ENCODE measurements around the gene AMACR.

DNA sequence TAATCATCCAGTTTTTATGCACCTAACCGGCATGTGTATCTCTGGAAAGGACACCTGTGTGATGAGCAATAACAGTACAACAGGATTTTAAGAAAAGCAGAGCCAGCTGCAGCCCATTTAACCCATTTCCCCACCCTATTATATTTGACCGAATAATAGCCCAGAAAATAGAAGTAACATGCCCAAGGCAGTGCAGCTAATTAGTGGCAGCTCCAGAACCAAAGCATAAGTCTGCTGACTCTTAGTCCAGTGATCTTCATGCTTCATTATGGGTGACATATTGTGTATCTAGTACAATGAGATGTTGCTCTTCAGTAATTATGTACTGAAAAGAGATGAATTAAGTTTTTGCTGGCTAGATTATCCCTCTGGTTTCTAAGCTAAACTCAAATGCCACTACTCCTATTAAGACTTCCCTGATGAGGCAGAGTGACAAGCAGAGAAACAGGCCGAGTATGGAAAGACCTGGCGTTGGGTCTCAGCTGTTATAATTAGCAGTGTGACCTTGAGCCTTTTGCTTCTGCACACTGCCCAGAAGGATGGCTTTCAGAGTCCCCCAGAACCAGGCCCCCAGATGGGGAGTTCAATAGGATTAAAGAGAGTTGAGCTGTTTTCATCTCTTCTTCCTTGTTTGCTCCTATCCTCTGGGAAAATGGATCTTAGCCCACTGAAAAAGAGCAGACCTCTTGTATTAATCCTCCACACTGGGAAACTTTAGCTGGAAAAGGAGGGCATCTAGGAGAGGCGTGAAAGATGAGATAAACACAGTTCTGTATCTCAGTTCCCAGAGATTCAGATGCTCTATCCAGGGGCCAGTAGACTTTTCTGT lies 45.9 kb upstream of the AMACR start:
- TF ChIP-seq, protein P1, sequence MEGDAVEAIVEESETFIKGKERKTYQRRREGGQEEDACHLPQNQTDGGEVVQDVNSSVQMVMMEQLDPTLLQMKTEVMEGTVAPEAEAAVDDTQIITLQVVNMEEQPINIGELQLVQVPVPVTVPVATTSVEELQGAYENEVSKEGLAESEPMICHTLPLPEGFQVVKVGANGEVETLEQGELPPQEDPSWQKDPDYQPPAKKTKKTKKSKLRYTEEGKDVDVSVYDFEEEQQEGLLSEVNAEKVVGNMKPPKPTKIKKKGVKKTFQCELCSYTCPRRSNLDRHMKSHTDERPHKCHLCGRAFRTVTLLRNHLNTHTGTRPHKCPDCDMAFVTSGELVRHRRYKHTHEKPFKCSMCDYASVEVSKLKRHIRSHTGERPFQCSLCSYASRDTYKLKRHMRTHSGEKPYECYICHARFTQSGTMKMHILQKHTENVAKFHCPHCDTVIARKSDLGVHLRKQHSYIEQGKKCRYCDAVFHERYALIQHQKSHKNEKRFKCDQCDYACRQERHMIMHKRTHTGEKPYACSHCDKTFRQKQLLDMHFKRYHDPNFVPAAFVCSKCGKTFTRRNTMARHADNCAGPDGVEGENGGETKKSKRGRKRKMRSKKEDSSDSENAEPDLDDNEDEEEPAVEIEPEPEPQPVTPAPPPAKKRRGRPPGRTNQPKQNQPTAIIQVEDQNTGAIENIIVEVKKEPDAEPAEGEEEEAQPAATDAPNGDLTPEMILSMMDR (IDR thresholded peaks at IDR 0.05) = no peak
- no peak for TF ChIP-seq POLR2A (IDR thresholded peaks at IDR 0.05)
